ENCODE data around the gene PIGL. TPM values are rescaled to one million over a fixed set of nuclear protein-coding genes. Genes with fewer than 3 reads are reported as not detected.
A peak's percentile ranks its signal among the peaks of the same experiment; 100 is the strongest.
"Not testable (repeated sequence)": the region's sequence is repeated elsewhere in the genome, so short reads cannot be mapped to it uniquely, and the experiment has no call there.

The PIGL gene
- total and polyA plus RNA-seq, 2 donors (not counting 1 experiment from before 2014, with no cell fraction given): 86.7 to 88.2 TPM

GRCh38 chr17:16204763-16205162 lies 12.2 kb upstream of the PIGL start:
- CTCF ChIA-PET; H3K27me3 Mint-ChIP-seq; H3K27me3 ChIP-seq (replicated peaks in 1 of 4; ENCODE audit: control extremely low read depth in 1 of 4, control insufficient read depth in 3 of 4, insufficient read depth in 4 of 4, low read length in 3 of 4); DNase-seq; H3K4me3 Mint-ChIP-seq; H3K9me3 ChIP-seq (ENCODE audit: control extremely low read depth in 1 of 3, control insufficient read depth in 2 of 3, insufficient read depth in 1 of 3, low read length in 2 of 3); H3K27ac Mint-ChIP-seq; H3K4me3 ChIP-seq (ENCODE audit: control extremely low read depth in 1 of 5, extremely low read depth in 1 of 5, insufficient read depth in 1 of 5, low read depth in 2 of 5, low read length in 4 of 5); intact Hi-C loops (cut with micrococcal nuclease); ATAC-seq (ENCODE audit: low read depth); H4K20me1 ChIP-seq (ENCODE audit: control insufficient read depth, insufficient read depth, low read length, poor library complexity, severe bottlenecking); H3K9me3 Mint-ChIP-seq (ENCODE audit: insufficient read depth); H3K4me2 ChIP-seq (replicated peaks; ENCODE audit: low read depth, low read length, poor library complexity, severe bottlenecking); POLR2A ChIA-PET; H2AFZ ChIP-seq (ENCODE audit: insufficient read depth, low read depth, low read length, poor library complexity, severe bottlenecking); H3K36me3 ChIP-seq (replicated peaks in 1 of 2; ENCODE audit: control extremely low read depth in 1 of 2, control insufficient read depth in 1 of 2, extremely low read depth in 1 of 2, insufficient read depth in 2 of 2, low read length in 1 of 2); H3K9ac ChIP-seq (ENCODE audit: low read length): not testable (repeated sequence)
- H3K27ac ChIP-seq (ENCODE audit: low read length in 2 of 2): peak overlapping the region in 1 of 2 donors; percentile 45
- peaks cover 22 to 26% of the 10 kb centered on the region in 2 donors for H3K4me1 ChIP-seq (ENCODE audit: control insufficient read depth in 2 of 2, insufficient read depth in 2 of 2, low read length in 2 of 2)
- H3K79me2 ChIP-seq (ENCODE audit: control insufficient read depth, insufficient read depth, low read length): peaks cover 78% of the 10 kb centered on the region
- WGBS (ENCODE audit: insufficient coverage): 98% methylated on average over 6 of the region's 6 CpGs
- peaks cover 55% of the 10 kb centered on the region for H3K4me1 Mint-ChIP-seq

GRCh38 chr17:16211590-16211989 lies 5.4 kb upstream of the PIGL start:
- Mint-ChIP-seq H3K9me3 (ENCODE audit: insufficient read depth) (no peaks in the 10 kb centered on the region), H3K27ac (no peak overlapping the region), H3K4me3 (no peak overlapping the region), H3K4me1 (peaks cover 39% of the 10 kb centered on the region), H3K27me3 (no peaks in the 10 kb centered on the region)
- no peak overlapping the region for H2AFZ ChIP-seq (ENCODE audit: insufficient read depth, low read depth, low read length, poor library complexity, severe bottlenecking)
- peak overlapping the region in 1 of 2 donors; percentile 31 for H3K27ac ChIP-seq (ENCODE audit: low read length in 2 of 2)
- ATAC-seq (ENCODE audit: low read depth) (no peak), DNase-seq (no peak)
- H3K27me3 ChIP-seq (replicated peaks in 1 of 4; ENCODE audit: control extremely low read depth in 1 of 4, control insufficient read depth in 3 of 4, insufficient read depth in 4 of 4, low read length in 3 of 4): no peaks in the 10 kb centered on the region
- ChIA-PET CTCF (no interaction called here), POLR2A (no interaction called here)
- TF ChIP-seq EZH2 (IDR thresholded peaks at IDR 0.05; ENCODE audit: borderline replicate concordance, insufficient read depth, low read depth, low read length, poor library complexity, severe bottlenecking) (no peak), CTCF (IDR thresholded peaks at IDR 0.05) (no peak)
- H3K79me2 ChIP-seq (ENCODE audit: control insufficient read depth, insufficient read depth, low read length): peaks cover 91% of the 10 kb centered on the region
- intact Hi-C loops (cut with micrococcal nuclease): loop anchor here (10.0 kb wide), 1 partner anchor 203 kb away; the partner anchor contains the start of gene TRPV2
- no peak overlapping the region for H3K4me2 ChIP-seq (replicated peaks; ENCODE audit: low read depth, low read length, poor library complexity, severe bottlenecking)
- H3K9me3 ChIP-seq (ENCODE audit: control extremely low read depth in 1 of 3, control insufficient read depth in 2 of 3, insufficient read depth in 1 of 3, low read length in 2 of 3): peaks cover 0 to 3% (median 0%) of the 10 kb centered on the region in 3 donors
- no peak overlapping the region for H3K4me3 ChIP-seq (ENCODE audit: control extremely low read depth in 1 of 5, extremely low read depth in 1 of 5, insufficient read depth in 1 of 5, low read depth in 2 of 5, low read length in 4 of 5)
- H3K4me1 ChIP-seq (ENCODE audit: control insufficient read depth in 2 of 2, insufficient read depth in 2 of 2, low read length in 2 of 2): peaks cover 20 to 26% of the 10 kb centered on the region in 2 donors
- no CpG with 5 or more reads among the region's 3 CpGs for WGBS (ENCODE audit: insufficient coverage)
- H4K20me1 ChIP-seq (ENCODE audit: control insufficient read depth, insufficient read depth, low read length, poor library complexity, severe bottlenecking): peaks cover 7% of the 10 kb centered on the region
- no peak overlapping the region for H3K9ac ChIP-seq (ENCODE audit: low read length)
- no peaks in the 10 kb centered on the region for H3K36me3 ChIP-seq (replicated peaks in 1 of 2; ENCODE audit: control extremely low read depth in 1 of 2, control insufficient read depth in 1 of 2, extremely low read depth in 1 of 2, insufficient read depth in 2 of 2, low read length in 1 of 2)

Measured in B cell (primary cell).